Measurements from ENCODE around the gene MAP3K19.

- TF ChIP-seq CTCF (IDR thresholded peaks at IDR 0.05): no peak
- TF ChIP-seq EP300 (IDR thresholded peaks at IDR 0.05): no peak
Measured at GRCh38 chr2:135002836-135003235, 44.4 kb downstream of the MAP3K19 start.
